Effector CD4-positive, alpha-beta T cell (primary cell): ENCODE results near the gene UNC93B1.
"Not testable (repeated sequence)": the region's sequence is repeated elsewhere in the genome, so short reads cannot be mapped to it uniquely, and the experiment has no call there.

ENCODE experiments used
- DNase-seq: peaks from one replicate; pipeline ENCODE4 v3.0.0-alpha.2; 2020

The UNC93B1 gene

GRCh38 chr11:68007498-68008380 lies 3.8 kb upstream of the UNC93B1 start:
- no peak for DNase-seq

GRCh38 chr11:68006606-68007166 lies 2.8 kb upstream of the UNC93B1 start:
- DNase-seq: no peak

GRCh38 chr11:68004551-68005335 lies 846 bp upstream of the UNC93B1 start:
- no peak for DNase-seq

- DNase-seq: peak; percentile 50
These were observed 705 bp downstream of the UNC93B1 start for GRCh38 chr11:68002938-68003845.

- DNase-seq: no peak
These were observed 1.3 kb downstream of the UNC93B1 start for GRCh38 chr11:68002575-68002937.

GRCh38 chr11:67999704-68000103 lies 4.2 kb downstream of the UNC93B1 start:
- DNase-seq: no peak

- DNase-seq: no peak
These were observed 4.7 kb downstream of the UNC93B1 start for GRCh38 chr11:67999201-67999629.

- no peak for DNase-seq
These were observed 5.5 kb downstream of the UNC93B1 start for GRCh38 chr11:67998150-67999045.

GRCh38 chr11:67997475-67997921 lies 6.4 kb downstream of the UNC93B1 start:
- DNase-seq: no peak

- DNase-seq: no peak
These were observed 7.0 kb downstream of the UNC93B1 start for GRCh38 chr11:67996622-67997474.

- DNase-seq: no peak
These were observed 7.8 kb downstream of the UNC93B1 start for GRCh38 chr11:67996051-67996450.

GRCh38 chr11:67995579-67995978 lies 8.3 kb downstream of the UNC93B1 start:
- DNase-seq: not testable (repeated sequence)

GRCh38 chr11:67995129-67995528 lies 8.8 kb downstream of the UNC93B1 start:
- DNase-seq: not testable (repeated sequence)

GRCh38 chr11:67994387-67994786 lies 9.5 kb downstream of the UNC93B1 start:
- not testable (repeated sequence) for DNase-seq

GRCh38 chr11:67993821-67994220 lies 10.1 kb downstream of the UNC93B1 start:
- peak; percentile 19 for DNase-seq

GRCh38 chr11:67991347-67992121 lies 12.4 kb downstream of the UNC93B1 start:
- DNase-seq: not testable (repeated sequence)

GRCh38 chr11:67990546-67991346 lies 13.2 kb downstream of the UNC93B1 start:
- DNase-seq: not testable (repeated sequence)

- not testable (repeated sequence) for DNase-seq
These were observed 18.6 kb downstream of the UNC93B1 start for GRCh38 chr11:67985302-67985701.
